Osteoblast (primary cell): Measurements from ENCODE around the gene ZNF366. TPM values are rescaled to one million over a fixed set of nuclear protein-coding genes. Genes with fewer than 3 reads are reported as not detected.
A peak's percentile ranks its signal among the peaks of the same experiment; 100 is the strongest.

Experiments
- DNase-seq: peaks from one replicate; pipeline ENCODE4 v3.0.0; 2011; ENCODE audit warnings: low spot score, mixed read lengths; ENCODE audit not compliant: insufficient read length; ENCODE audit errors: missing footprints
- H2AFZ ChIP-seq: 2 replicates; pipeline ENCODE4 v1.6.0; 2011; ENCODE audit warnings: mild to moderate bottlenecking, low read length
- H3K27ac ChIP-seq: 2 replicates; pipeline ENCODE4 v1.5.1; 2011; ENCODE audit warnings: mild to moderate bottlenecking, low read depth, low read length, moderate library complexity
- H3K27me3 ChIP-seq: 2 replicates; pipeline ENCODE4 v1.6.0; 2012; ENCODE audit warnings: mild to moderate bottlenecking, control low read depth, inconsistent platforms, low read length, moderate library complexity; ENCODE audit not compliant: insufficient read depth
- H3K36me3 ChIP-seq: 2 replicates; pipeline ENCODE4 v1.5.1; 2011; ENCODE audit warnings: mild to moderate bottlenecking, low read length, control low read depth, moderate library complexity; ENCODE audit not compliant: insufficient read depth
- H3K4me1 ChIP-seq: 2 replicates; pipeline ENCODE4 v1.5.1; 2011; ENCODE audit warnings: mild to moderate bottlenecking, low read length, control low read depth, moderate library complexity; ENCODE audit not compliant: insufficient read depth
- H3K4me2 ChIP-seq: 2 replicates; pipeline ENCODE4 v1.6.0; 2011; ENCODE audit warnings: mild to moderate bottlenecking, low read length; ENCODE audit not compliant: insufficient read depth
- H3K4me3 ChIP-seq: fragments of 200-600 bp; sonication (generic); 3 replicates; pipeline ENCODE4 v1.5.1; 2012; ENCODE audit warnings: mild to moderate bottlenecking, low read length, inconsistent platforms; ENCODE audit not compliant: insufficient read depth
- H3K79me2 ChIP-seq: 2 replicates; pipeline ENCODE4 v1.6.0; 2012; ENCODE audit warnings: mild to moderate bottlenecking, low read length, control low read depth, inconsistent platforms; ENCODE audit not compliant: insufficient read depth
- H3K9me3 ChIP-seq: 2 replicates; pipeline ENCODE4 v1.5.1; 2011; ENCODE audit warnings: low read depth, low read length, control low read depth
- H4K20me1 ChIP-seq: 2 replicates; pipeline ENCODE4 v1.6.0; 2012; ENCODE audit warnings: mild to moderate bottlenecking, low read length, control low read depth; ENCODE audit not compliant: insufficient read depth
- CTCF ChIP-seq: IDR thresholded peaks from 2 replicates; pipeline ENCODE4 v1.5.1; 2011; ENCODE audit warnings: mild to moderate bottlenecking, low read depth, low read length, moderate library complexity; ENCODE audit errors: extremely low read depth
- total RNA-seq: library from RNA; depleted of rRNA; stranded (reverse); fragments of >200 nt; gene quantifications from 2 replicates; pipeline ENCODE4 v1.2.3, GENCODE V29; 2012

Gene ZNF366
- total RNA-seq, 1 donor = not detected

- H3K36me3 ChIP-seq = no peaks in the 10 kb centered on the region
- H4K20me1 ChIP-seq = no peaks in the 10 kb centered on the region
- H3K27ac ChIP-seq = no peak overlapping the region
- H2AFZ ChIP-seq = no peak overlapping the region
- H3K27me3 ChIP-seq = no peaks in the 10 kb centered on the region
- no peaks in the 10 kb centered on the region for H3K79me2 ChIP-seq
- H3K4me1 ChIP-seq = peaks cover 42% of the 10 kb centered on the region
- no peak overlapping the region for H3K4me3 ChIP-seq
- H3K4me2 ChIP-seq = no peak overlapping the region
- no peak for DNase-seq
- H3K9me3 ChIP-seq = no peaks in the 10 kb centered on the region
- TF ChIP-seq CTCF = no peak
These were observed 43.1 kb downstream of the ZNF366 start for GRCh38 chr5:72464071-72464470.

- Histone ChIP-seq H3K4me3 (no peak overlapping the region), H4K20me1 (no peaks in the 10 kb centered on the region), H3K4me2 (no peak overlapping the region), H2AFZ (peak overlapping the region; percentile 21), H3K27me3 (no peaks in the 10 kb centered on the region), H3K4me1 (peaks cover 40% of the 10 kb centered on the region), H3K79me2 (no peaks in the 10 kb centered on the region), H3K27ac (no peak overlapping the region), H3K36me3 (no peaks in the 10 kb centered on the region), H3K9me3 (no peaks in the 10 kb centered on the region)
- no peak for DNase-seq
- no peak for TF ChIP-seq CTCF
These were observed 43.7 kb downstream of the ZNF366 start for GRCh38 chr5:72463449-72464052.

- Histone ChIP-seq H3K79me2 (no peaks in the 10 kb centered on the region), H3K4me1 (peaks cover 9% of the 10 kb centered on the region), H2AFZ (no peak overlapping the region), H3K9me3 (no peaks in the 10 kb centered on the region), H3K27ac (no peak overlapping the region), H3K27me3 (no peaks in the 10 kb centered on the region), H3K4me2 (no peak overlapping the region), H4K20me1 (no peaks in the 10 kb centered on the region), H3K36me3 (no peaks in the 10 kb centered on the region), H3K4me3 (no peak overlapping the region)
- peak; percentile 62 for DNase-seq
- no peak for TF ChIP-seq CTCF
These were observed 46.8 kb downstream of the ZNF366 start for GRCh38 chr5:72460413-72460812.

GRCh38 chr5:72459913-72460312 is 47.3 kb downstream of the ZNF366 start:
- Histone ChIP-seq H3K4me2 (no peak overlapping the region), H3K9me3 (no peaks in the 10 kb centered on the region), H3K27ac (no peak overlapping the region), H2AFZ (no peak overlapping the region), H4K20me1 (no peaks in the 10 kb centered on the region), H3K27me3 (no peaks in the 10 kb centered on the region), H3K79me2 (no peaks in the 10 kb centered on the region), H3K4me1 (peaks cover 4% of the 10 kb centered on the region), H3K4me3 (no peak overlapping the region), H3K36me3 (no peaks in the 10 kb centered on the region)
- TF ChIP-seq CTCF = no peak
- no peak for DNase-seq
